Adrenal gland (tissue), 5 donors: ENCODE results near the gene L2HGDH.

Experiments used
- CTCF ChIP-seq, 6 experiments: fragments of 450-650 bp in 4 of 6; fragments of 200-600 bp in 2 of 6; sonication (generic) in 1 of 6; IDR thresholded peaks; 1 replicate in 5 of 6; 2 replicates in 1 of 6; pipeline versions ENCODE4 v1.5.1 to v1.8.0; 2016 to 2021; ENCODE audit warnings: antibody characterized with exemption in 6 of 6, mild to moderate bottlenecking in 2 of 6, moderate library complexity in 1 of 6
- POLR2A ChIP-seq, 2 donors: fragments of 450-650 bp; IDR thresholded peaks; one replicate each; pipeline ENCODE4 v1.6.1; 2017; ENCODE audit warnings: antibody characterized with exemption in 2 of 2, mild to moderate bottlenecking in 2 of 2, moderate library complexity in 1 of 2
- donor health status: DM: no; HTN: no; CAD: no.

- TF ChIP-seq POLR2A (IDR thresholded peaks at IDR 0.05) (no peak), CTCF (IDR thresholded peaks at IDR 0.05) (no peak)
These were observed 89.9 kb downstream of the L2HGDH start for GRCh38 chr14:50222055-50222613.
